GM18502 (cell line): ENCODE results near the gene CACNA1I.

ENCODE experiments used
- ATAC-seq: cut with Tn5 transposase; IDR thresholded peaks from one replicate; pipeline ENCODE4 v1.9.1; 2021; ENCODE audit warnings: mild to moderate bottlenecking; ENCODE audit not compliant: unreplicated experiment, poor library complexity

The CACNA1I gene

DNA sequence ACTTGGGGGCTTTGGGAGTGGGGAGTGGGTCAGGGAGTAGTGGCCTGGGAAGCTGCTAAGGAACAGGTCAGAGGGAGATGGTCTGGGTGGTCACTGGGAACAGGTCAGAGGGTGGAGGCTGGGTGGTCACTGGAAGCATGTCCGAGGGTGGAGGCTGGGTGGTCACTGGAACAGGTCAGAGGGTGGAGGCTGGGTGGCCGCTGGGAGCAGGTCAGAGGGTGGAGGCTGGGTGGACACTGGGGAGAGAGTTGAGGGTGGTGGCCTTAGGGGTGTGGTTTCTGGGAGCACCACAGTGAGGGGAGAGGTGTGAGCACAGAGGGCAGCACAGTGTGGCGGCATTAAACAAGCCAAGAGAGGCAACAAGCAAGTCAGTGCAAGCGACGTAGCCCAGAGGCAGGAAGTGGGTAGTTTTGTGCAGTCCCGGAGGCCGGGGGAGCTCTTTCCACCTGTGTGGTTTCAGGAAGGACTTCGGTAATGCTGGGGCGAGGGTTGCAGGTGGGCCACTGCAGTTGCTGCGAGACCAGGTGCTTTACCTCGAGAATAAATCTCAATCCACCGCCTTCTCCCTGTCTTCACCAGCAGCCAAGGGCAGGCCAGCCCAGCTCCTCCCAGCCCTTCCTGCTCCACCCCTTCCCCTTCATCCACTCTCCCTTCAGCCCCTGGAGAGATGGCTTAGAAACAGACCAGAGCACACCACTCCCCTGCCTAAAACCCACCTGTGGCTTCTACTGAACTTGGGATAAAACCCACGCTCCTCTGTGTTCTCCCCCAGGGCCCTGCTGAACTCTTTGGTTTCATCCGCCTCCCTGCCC, 3.2 kb upstream of the CACNA1I start:
- no peak for ATAC-seq

GRCh38 chr22:39568278-39568981, 2.1 kb upstream of the CACNA1I start:
- ATAC-seq = no peak

DNA sequence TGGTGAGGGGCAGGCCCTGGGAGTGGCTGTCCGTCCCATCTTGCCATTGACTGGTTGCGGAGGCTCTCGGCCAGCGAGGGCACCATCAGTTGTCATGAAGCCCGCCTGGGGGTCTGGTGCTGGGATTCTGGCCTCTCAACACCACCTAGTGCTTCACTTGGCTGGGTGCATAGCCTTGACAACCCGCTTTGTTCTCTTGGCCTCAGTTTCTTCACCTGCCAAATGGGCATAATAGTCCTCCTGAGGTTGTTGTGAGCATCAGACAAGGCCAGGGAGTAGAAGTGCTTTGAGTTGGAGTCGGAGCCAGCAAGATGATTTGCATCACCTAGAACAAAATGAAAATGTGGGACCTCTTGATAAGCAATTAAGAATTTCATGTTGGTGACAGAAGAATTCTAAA, 1.5 kb upstream of the CACNA1I start:
- no peak for ATAC-seq

- ATAC-seq = no peak
These were observed 327 bp upstream of the CACNA1I start for GRCh38 chr22:39570226-39570625.

DNA sequence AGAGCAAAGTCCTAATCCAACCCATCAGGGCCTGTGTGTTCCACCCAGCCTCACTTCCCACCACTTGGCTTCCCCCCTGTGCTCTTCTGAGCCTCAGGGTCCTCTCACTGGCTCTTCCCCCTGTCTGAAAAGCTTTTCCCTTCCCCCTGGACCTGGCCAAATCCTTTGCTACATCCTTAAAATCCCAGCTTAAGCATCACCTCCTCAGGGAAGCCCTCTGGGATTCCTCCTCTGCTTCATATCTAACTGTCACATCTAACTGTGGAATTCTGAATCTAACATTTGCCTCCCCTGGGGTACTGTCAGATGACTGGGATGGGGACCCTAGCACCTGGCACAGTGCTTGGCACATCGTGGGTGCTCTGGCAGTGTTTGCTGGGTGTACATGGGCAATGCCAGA, 985 bp downstream of the CACNA1I start:
- ATAC-seq = no peak

DNA sequence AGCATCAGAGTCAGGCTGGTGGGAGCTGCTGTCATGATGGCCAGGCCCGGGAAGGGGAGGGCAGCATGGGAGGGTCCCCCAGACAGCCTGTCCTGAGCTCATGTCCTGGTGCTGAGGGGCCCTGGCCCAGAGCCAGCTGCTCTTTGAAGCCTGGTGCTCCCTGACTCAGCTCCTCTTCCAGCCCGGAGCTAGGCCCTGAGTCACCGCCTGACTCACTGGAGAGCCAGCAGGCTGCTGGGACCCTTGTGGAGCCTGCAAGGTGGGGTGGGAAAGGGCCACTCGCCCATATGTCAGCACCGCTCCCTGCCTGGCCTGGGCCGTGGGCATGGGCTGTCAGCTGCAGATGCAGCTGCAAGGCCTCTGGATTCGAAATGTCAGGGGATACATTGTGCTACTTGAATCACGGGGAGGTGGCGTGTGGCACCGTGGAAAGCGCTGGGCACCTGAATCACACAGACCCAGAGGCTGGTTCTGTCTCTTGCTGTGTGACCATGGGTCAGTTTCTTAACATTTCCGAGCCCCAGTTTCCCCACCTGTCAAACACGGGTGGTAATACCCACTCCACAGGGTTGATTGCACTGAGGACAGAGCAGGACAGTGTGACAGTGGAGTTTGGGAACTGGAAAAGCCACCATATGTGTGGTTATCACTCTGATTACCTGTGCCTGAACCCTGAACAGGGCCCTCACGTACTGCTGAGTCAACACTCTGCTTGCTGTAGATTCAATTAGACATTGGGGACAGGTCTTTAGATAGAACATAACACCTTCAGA, 4.4 kb downstream of the CACNA1I start:
- ATAC-seq = no peak

DNA sequence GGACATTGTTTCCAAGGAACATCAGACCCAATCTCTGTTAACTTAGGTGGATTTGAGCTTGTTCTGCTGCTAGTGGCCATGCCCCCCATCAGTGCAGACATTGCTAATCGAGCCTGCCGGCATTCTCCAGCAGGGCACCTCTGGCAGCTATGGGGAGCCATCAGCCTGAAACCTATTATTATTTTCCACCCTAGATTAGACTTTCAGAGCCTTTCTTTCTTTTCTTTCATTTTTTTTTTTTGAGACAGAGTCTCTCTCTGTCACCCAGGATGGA, 4.9 kb downstream of the CACNA1I start:
- ATAC-seq = no peak

DNA sequence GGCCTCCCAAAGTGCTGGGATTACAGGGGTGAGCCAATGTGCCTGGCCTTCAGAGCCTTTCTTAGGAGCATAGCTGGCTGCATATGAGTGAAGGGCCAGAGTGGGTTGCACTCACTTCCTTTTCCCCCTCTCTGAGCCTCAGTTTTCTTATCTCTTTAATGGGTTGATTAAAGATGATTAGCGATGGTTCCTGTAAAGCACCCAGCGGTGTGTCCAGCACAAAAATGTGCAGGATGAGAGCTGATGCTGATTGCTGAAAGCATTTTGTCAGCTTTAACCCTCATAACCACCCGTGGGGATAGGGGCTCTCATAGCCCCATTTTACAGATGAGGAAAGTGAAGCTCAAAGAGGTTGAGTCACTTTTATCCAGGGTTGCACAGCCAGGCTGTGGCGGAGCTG, 5.5 kb downstream of the CACNA1I start:
- ATAC-seq = no peak

DNA sequence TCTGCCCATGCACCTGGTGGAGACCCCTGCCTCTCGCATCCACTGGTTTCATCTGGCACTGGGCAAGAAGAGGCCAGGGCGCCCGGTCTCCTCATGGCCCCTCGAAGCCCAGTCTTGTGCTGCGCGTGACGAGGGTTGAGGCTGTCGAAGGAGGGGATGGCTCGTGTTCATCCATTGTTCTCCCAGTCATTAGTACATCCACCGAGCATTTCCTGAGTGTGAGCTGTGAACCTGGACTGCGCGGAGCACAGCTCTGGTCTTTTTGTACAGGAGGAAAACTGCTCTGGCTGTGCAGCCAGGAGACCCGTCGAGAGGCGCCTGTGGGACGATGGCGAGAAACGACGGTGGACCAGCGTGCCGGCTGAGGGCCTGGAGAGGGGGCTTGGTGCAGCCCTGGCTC, 6.8 kb downstream of the CACNA1I start:
- ATAC-seq = no peak

DNA sequence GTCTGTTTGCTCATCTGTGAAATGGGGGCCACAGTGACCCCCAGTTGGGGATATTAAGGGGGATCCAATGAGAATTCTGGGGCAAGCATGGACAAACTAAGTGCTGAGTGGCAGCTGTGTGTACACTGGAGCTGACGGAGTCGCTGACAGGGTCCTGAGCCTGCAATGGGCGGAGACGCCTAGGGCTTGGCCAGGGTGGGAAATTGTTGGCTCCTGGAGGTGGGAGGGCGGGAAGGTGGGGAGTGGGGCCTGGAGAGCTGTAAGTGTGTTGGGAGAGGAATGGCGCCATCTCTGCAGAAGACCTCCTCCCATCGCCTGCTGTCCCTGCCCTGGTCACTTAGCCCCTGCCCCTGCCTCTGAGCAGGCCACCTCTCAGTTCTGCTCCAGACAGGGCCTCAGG, 7.3 kb downstream of the CACNA1I start:
- ATAC-seq = no peak

- ATAC-seq = no peak
These were observed 9.5 kb downstream of the CACNA1I start for GRCh38 chr22:39580006-39580441.

GRCh38 chr22:39580795-39581194, 10.2 kb downstream of the CACNA1I start:
- no peak for ATAC-seq

GRCh38 chr22:39581303-39581702, 10.8 kb downstream of the CACNA1I start:
- no peak for ATAC-seq

DNA sequence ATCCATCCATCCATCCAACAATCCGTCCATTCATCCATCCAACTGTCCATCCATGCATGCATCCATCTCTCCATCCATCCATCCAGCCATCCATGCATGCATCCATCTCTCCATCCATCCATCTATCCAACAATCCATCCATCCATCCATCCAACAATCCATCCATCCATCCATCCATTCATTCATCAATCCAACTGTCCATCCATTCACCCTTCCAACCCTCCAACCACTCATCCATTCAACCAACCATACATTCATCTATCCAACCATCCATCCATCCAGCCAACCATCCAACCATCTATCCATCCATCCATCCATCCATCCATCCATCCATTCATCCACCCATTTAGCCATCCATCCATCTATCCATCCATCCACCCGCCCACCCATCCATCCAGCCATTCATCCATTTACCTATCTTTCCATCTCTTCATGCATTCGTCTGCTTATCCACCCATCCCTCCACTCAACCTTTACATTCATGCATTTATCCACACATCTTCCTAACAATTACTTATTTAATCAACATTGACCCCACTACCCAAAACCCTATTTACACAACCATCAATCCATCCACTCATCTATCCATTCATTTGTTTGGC, 12.6 kb downstream of the CACNA1I start:
- no peak for ATAC-seq

DNA sequence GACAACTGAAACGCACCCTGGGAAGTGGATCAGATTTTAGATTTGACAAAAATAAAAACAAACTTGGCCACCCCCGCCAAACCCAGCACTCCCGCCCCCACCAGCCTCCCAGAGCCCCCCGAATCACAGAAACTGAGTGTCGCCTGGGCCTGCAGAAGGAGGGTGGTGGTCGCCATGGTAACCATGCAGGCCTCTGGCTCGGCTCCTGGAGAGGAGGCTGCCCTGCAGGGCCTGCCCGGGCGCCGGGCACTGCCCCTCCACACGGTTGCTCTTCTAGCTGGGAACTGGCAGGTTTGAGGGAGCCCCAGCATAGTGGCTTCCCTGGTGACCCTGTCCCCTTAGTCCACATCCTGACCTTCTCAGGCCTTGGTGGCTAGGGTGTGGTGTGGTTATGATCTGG, 19.3 kb downstream of the CACNA1I start:
- no peak for ATAC-seq

GRCh38 chr22:39592081-39593065, 21.8 kb downstream of the CACNA1I start:
- ATAC-seq = no peak

GRCh38 chr22:39593066-39593930, 22.7 kb downstream of the CACNA1I start:
- no peak for ATAC-seq

DNA sequence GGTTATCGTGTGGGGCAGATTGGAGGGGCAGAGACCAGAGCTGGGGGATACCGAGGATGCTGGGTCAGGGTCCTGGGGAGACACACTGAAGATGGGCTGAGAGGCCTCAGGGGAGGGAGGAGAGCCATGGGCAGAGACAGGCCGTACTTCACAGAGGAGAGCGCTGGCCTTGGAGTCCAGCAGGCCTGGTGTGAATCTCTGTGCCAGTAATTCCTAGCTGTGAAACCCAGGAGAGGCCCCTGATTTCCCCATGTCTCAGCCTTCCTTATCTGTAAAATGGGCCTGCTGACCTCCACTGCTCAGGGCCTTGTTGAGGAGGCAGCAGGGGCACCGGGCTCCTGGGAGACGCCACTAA, 23.4 kb downstream of the CACNA1I start:
- ATAC-seq = no peak

- no peak for ATAC-seq
These were observed 23.9 kb downstream of the CACNA1I start for GRCh38 chr22:39594411-39594810.
